GM21367 (cell line): ENCODE results near the gene GLS2.
"Not testable (repeated sequence)": the region's sequence is repeated elsewhere in the genome, so short reads cannot be mapped to it uniquely, and the experiment has no call there.

ENCODE experiments used
- ATAC-seq: cut with Tn5 transposase; IDR thresholded peaks from one replicate; pipeline ENCODE4 v1.9.1; 2021; ENCODE audit not compliant: unreplicated experiment

Gene GLS2

GRCh38 chr12:56488041-56488955, at the start of gene GLS2:
TSS of gene GLS2 (minus strand) at chr12:56488161. CDS start at chr12:56488118, 43 bp downstream.
- peak; percentile 83 for ATAC-seq

DNA sequence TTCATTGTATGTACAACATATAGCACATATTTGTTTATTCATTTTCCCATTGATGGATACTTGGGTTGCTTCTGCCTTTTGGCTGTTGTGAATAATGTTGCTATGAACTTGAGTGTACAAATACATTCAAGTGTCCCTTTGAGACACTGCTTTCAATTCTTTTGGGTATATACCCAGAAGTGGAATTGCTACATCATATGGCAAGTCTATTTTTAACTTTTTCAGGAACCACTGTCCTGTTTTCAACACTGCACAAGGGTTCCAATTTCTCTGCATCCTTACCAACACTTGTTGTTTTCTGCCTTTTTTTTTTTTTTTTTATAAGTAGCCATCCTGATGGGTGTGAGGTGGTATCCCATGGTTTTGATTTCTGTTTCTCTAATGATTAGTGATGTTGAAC, 49.6 kb upstream of the GLS2 start:
- no peak for ATAC-seq

GRCh38 chr12:56530390-56531055, 42.6 kb upstream of the GLS2 start:
- ATAC-seq, result no peak

DNA sequence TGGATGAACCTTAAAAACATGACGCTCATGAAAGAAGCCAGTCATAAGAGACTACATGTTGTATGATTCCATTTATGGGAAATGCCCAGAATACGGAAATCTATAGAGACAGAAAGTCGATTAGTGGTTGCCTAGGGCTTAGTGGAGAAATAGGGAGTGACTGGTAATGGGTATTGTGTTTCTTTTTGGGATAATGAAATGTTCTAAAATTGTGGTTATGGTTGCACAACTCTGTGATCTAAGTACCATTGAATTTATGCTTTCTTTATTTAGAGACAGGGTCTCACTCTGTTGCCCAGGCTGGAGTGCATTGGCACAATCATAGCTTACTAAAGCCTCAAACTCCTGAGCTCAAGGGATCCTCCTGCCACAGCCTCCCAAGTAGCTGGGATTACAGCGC, 41.7 kb upstream of the GLS2 start:
- ATAC-seq, result no peak

GRCh38 chr12:56528846-56529245, 40.9 kb upstream of the GLS2 start:
- ATAC-seq, result no peak

DNA sequence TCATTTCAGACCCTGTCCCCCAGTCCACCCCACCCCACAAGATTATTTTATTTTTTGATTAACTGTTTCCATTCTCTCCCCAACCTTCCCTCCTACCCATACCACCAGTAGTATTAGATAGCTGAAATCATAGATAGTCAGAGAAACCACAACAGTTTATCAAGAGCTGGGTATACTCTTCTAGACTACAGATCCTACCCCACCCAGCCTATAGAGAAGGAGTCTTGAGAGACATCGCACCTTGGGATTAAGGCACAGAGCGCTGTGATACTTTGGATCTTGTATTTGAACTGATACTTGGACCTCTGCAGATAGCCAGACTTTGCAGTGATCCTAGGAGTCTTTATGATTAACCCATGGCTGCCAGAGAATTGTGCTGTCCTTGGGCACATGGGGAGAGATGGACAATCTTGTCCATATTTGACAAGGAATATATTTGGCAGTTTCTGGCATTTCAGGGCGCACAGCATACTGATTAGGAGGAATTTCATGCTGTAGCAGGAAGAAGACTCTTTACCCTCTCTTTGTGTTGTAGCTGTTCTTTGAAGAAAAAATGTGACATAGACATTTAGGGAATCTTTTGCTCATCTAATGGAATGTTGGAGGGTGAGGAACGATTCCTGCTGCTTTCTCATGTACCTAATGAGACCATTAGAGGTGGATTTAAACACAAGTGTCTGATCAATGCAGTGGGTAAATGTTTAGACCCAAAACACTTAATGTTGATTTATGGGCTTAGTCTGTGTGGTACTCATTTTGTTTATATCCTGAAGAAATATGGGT, 34.6 kb upstream of the GLS2 start:
- no peak for ATAC-seq

- ATAC-seq, result peak; percentile 58
Observed at GRCh38 chr12:56521590-56522371, 33.8 kb upstream of the GLS2 start, which contains the start of gene RBMS2. TSS of gene RBMS2 (plus strand) at chr12:56521820. CDS start at chr12:56522024, 204 bp downstream.

- no peak for ATAC-seq
Observed at GRCh38 chr12:56521209-56521589, 33.2 kb upstream of the GLS2 start.

GRCh38 chr12:56520506-56520905, 32.5 kb upstream of the GLS2 start:
- no peak for ATAC-seq

DNA sequence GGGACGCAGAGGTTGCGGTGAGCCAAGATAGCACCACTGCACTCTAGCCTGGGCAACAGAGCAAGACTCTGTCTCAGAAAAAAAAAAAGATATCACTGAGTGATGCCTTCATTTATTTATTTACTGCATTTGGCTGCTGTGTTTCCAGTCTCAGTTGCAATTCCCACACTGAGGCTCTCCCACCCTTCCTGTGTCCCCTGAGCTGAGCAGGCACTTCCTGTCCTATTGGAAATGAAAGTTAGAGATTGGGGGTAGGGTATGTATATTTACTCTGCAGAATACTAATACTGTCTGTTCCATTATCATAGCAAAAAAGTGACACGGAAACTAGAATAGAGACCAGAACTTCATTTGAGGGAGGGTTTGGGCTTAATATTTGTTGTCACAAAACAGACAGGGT, 32.1 kb upstream of the GLS2 start:
- ATAC-seq, result no peak

GRCh38 chr12:56518570-56518969, 30.6 kb upstream of the GLS2 start:
- ATAC-seq, result no peak

DNA sequence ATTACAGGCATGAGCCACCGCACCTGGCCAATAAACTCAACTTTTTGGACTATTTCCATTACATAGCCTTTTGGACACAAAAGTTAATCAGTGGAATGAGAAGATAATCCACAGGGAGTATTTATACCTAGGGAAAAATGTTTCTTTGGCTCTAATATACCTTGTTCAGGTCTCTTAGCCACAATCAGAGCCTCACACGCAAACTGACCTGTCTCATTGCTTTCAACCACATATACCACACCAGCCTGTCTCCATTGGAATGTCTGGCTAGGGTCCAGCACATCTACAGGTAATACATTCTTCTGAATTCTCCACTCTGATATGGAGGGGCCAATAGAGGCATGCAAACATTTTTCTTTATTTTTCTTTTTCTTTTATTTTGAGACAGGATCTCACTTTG, 29.9 kb upstream of the GLS2 start:
- no peak for ATAC-seq

GRCh38 chr12:56514014-56514318, 26.0 kb upstream of the GLS2 start:
- not testable (repeated sequence) for ATAC-seq

GRCh38 chr12:56510786-56511185, 22.8 kb upstream of the GLS2 start:
- ATAC-seq, result no peak

- not testable (repeated sequence) for ATAC-seq
Observed at GRCh38 chr12:56499879-56500278, 11.9 kb upstream of the GLS2 start.

- not testable (repeated sequence) for ATAC-seq
Observed at GRCh38 chr12:56499452-56499851, 11.5 kb upstream of the GLS2 start.

DNA sequence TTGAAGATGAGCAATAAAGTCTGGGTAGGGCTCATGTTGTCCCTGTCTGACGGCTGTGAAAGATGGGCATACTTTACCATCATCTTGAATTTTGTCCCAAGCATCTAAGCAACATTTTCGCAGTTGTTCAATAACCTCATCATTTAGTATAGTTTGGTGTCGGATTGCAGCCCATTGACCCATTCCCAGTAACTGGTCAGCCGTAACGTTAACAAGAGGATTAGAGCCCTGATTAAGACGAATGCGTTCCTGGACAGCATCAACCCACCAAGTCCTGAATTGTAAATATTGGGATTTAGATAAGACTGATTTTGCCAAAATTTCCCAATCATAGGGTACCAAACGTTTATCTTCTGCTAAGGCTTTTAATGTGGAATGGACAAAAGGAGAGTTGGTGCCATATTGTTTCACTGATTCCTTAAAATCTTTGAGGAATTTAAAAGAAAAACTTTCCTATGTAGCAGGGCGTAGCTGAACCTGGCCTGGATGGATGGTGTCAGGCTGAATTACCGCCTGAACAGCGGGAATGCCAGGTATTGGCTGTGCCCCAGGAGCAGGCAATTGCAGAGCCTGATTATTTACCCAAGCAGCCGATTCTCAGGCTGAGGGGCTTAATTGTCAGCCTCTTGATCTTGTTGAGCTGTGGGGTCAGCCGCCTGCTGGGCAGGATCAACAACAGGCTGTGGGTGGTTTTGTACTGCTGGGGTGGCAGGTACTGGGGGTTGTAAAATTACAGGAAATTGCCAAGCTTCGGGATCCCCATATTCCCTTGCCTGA, 10.4 kb upstream of the GLS2 start:
- not testable (repeated sequence) for ATAC-seq

GRCh38 chr12:56496704-56497103, 8.7 kb upstream of the GLS2 start:
- ATAC-seq, result not testable (repeated sequence)

DNA sequence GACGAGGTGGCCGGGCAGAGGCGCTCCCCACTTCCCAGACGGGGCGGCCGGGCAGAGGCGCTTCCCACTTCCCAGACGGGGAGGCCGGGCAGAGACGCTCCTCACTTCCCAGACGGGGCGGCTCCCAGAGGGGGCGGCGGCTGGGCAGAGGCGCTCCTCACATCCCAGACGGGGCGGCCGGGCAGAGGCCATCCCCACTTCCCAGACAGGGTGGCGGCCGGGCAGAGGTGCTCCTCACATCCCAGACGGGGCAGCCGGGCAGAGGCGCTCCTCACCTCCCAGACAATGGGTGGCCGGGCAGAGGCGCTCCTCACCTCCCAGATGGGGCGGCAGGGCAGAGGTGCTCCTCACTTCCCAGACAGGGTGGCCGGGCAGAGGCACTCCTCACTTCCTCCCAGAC, 6.5 kb upstream of the GLS2 start:
- not testable (repeated sequence) for ATAC-seq

DNA sequence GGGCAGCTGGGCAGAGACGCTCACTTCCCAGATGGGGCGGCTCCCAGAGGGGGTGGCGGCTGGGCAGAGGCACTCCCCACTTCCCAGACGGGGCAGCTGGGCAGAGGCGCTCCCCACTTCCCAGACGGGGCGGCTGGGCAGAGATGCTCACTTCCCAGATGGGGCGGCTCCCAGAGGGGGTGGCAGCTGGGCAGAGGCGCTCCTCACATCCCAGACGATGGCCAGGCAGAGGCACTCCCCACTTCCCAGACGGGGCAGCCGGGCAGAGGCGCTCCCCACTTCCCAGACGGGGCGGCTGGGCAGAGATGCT, 6.1 kb upstream of the GLS2 start:
- not testable (repeated sequence) for ATAC-seq
